HFFc6 (cell line): ENCODE data around the gene NLGN1. TPM values are rescaled to one million over a fixed set of nuclear protein-coding genes. Genes with fewer than 3 reads are reported as not detected.

Experiments
- DNase-seq: peaks from one replicate; pipeline ENCODE4 v3.0.0-alpha.2; 2018
- H3K27ac Mint-ChIP-seq: 2 replicates; pipeline ENCODE4 v1.8.0; 2020; ENCODE audit warnings: mild to moderate bottlenecking, mixed read lengths
- H3K27me3 Mint-ChIP-seq: 2 replicates; pipeline ENCODE4 v1.8.0; 2021; ENCODE audit warnings: mild to moderate bottlenecking, moderate library complexity, mixed read lengths; ENCODE audit not compliant: insufficient read depth
- H3K36me3 Mint-ChIP-seq: 2 replicates; pipeline ENCODE4 v1.8.0; 2021; ENCODE audit warnings: low read depth, mixed read lengths
- H3K4me1 Mint-ChIP-seq: 2 replicates; pipeline ENCODE4 v1.8.0; 2020; ENCODE audit warnings: low read depth, mixed read lengths
- H3K4me3 Mint-ChIP-seq: 2 replicates; pipeline ENCODE4 v1.8.0; 2020; ENCODE audit warnings: mild to moderate bottlenecking, moderate library complexity, mixed read lengths
- H3K9me3 Mint-ChIP-seq: 2 replicates; pipeline ENCODE4 v1.8.0; 2020; ENCODE audit warnings: mild to moderate bottlenecking, mixed read lengths
- total RNA-seq, 6 experiments: library from RNA; stranded (reverse); fragmentation: NEBNext Ultra II Directional; extraction: Animal tissue kit (Norgen Biotek cat#: 25700); gene quantifications; 2 replicates in 1 of 6; 3 replicates in 5 of 6; pipeline ENCODE4 v1.2.3, GENCODE V29; 2021
- TF ChIP-seq, protein P1 (sequence below): fragments of 200-600 bp; sonication (generic); IDR thresholded peaks from 2 replicates; pipeline ENCODE4 v1.5.0; 2021; ENCODE audit warnings: antibody characterized with exemption, mild to moderate bottlenecking

The NLGN1 gene
- total RNA-seq, 6 experiments from 2014 or later: 10.0 to 17.2 (median 15.7) TPM

DNA sequence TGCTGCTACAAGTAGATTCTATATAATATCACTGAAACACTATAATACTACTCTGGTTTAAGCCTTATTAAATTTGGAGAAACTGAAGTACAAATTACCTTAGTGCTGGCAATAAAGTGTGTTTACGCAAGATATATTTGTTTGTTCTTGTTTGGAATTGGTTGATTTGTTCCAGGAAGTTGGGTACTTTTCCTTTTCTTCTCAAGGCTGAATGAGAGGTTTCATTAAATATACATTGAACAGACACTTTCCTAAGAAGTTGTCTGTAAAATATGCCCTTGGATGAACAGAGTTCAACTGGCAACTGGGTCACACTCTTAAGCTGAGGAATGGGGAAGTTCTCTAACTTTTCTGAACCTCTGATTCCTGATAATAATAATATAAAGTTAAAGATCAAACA is 919.5 kb downstream of the NLGN1 start:
- Mint-ChIP-seq H3K36me3 (peaks cover 18% of the 10 kb centered on the region), H3K27ac (no peak overlapping the region), H3K27me3 (no peaks in the 10 kb centered on the region), H3K4me3 (no peak overlapping the region), H3K4me1 (peaks cover 11% of the 10 kb centered on the region), H3K9me3 (peaks cover 10% of the 10 kb centered on the region)
- no peak for DNase-seq
- TF ChIP-seq, protein P1, sequence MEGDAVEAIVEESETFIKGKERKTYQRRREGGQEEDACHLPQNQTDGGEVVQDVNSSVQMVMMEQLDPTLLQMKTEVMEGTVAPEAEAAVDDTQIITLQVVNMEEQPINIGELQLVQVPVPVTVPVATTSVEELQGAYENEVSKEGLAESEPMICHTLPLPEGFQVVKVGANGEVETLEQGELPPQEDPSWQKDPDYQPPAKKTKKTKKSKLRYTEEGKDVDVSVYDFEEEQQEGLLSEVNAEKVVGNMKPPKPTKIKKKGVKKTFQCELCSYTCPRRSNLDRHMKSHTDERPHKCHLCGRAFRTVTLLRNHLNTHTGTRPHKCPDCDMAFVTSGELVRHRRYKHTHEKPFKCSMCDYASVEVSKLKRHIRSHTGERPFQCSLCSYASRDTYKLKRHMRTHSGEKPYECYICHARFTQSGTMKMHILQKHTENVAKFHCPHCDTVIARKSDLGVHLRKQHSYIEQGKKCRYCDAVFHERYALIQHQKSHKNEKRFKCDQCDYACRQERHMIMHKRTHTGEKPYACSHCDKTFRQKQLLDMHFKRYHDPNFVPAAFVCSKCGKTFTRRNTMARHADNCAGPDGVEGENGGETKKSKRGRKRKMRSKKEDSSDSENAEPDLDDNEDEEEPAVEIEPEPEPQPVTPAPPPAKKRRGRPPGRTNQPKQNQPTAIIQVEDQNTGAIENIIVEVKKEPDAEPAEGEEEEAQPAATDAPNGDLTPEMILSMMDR: no peak

DNA sequence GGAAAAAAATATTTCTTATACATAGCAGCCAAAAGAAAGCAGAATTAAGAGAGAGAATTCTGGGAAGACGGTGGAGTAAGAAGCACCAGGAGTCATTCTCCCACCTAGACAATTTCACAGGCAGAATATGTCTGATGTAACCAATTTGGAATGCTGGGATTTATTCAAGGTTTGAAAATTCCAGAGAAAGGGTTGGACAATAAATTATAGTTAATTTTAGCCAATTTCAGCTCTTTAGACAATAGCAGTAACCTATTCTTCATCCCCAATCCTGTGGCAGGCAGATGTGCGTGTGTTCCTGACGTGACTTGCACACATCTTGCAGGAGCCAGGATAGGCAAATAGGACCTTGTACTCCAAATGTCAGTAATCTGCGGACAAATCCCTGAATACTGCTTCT is 920.6 kb downstream of the NLGN1 start:
- H3K4me3 Mint-ChIP-seq: no peak overlapping the region
- H3K27ac Mint-ChIP-seq: no peak overlapping the region
- TF ChIP-seq, protein P1: no peak
- peaks cover 10% of the 10 kb centered on the region for H3K9me3 Mint-ChIP-seq
- H3K36me3 Mint-ChIP-seq: peaks cover 18% of the 10 kb centered on the region
- H3K27me3 Mint-ChIP-seq: no peaks in the 10 kb centered on the region
- peaks cover 16% of the 10 kb centered on the region for H3K4me1 Mint-ChIP-seq
- no peak for DNase-seq

DNA sequence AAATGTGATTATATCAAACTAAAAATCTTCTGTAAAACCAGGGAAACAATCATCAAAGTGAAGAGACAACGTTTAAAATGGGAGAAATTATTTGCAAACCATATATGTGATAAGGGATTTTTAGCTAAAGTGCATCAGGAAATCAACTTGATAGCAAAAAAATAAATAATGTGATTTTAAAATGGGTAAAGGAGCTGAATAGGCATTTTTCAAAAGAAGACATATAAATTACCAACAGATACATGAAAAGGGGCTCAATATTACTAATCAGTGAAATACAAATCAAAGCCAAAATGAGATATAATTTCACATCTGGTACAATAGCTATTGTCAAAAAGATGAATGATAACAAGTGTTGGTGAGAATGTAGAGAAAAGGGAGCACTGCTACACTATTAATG is 924.0 kb downstream of the NLGN1 start:
- Mint-ChIP-seq H3K9me3 (peaks cover 10% of the 10 kb centered on the region), H3K4me1 (peaks cover 36% of the 10 kb centered on the region), H3K36me3 (peaks cover 18% of the 10 kb centered on the region), H3K27ac (no peak overlapping the region), H3K27me3 (no peaks in the 10 kb centered on the region), H3K4me3 (no peak overlapping the region)
- no peak for DNase-seq
- TF ChIP-seq, protein P1: no peak

DNA sequence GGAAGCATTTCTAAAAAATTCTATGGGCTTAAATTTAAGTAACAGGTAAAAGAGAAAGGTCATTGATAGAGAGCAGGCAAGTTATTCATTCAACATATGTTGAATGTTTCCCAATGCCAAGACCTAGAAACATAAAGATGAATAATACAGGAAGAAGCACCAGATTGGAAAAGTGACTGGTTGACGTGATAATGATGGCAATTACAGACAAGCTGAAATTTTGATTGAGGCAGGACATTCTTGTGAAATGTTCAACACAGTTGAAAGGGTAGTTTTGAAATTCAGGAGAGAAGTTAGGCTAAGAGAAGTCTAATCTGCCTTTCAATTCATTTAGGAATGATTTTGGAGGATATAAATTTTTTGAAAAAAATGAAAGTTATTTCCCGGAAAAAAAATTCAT is 925.2 kb downstream of the NLGN1 start:
- H3K9me3 Mint-ChIP-seq: peaks cover 10% of the 10 kb centered on the region
- H3K4me3 Mint-ChIP-seq: no peak overlapping the region
- DNase-seq: no peak
- TF ChIP-seq, protein P1: no peak
- no peak overlapping the region for H3K27ac Mint-ChIP-seq
- H3K4me1 Mint-ChIP-seq: peaks cover 43% of the 10 kb centered on the region
- peaks cover 18% of the 10 kb centered on the region for H3K36me3 Mint-ChIP-seq
- no peaks in the 10 kb centered on the region for H3K27me3 Mint-ChIP-seq

DNA sequence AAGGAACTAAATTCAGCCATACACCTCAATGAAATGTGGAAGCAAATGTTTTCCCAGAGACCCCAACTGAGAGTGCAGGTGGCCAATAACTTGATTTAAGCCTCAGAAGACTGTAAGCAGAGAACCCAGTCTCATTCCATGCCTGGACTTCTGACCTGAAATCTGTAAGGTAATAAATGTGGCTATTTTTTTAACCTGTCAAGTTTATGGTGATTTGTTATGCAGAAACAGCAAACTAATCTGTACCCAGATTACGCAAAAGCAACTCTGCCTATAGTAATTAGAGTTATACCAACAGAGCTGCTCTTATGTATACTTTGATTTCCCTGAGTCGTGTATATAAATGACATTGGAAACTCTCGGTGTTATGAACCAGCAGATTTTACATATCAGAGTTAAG is 927.6 kb downstream of the NLGN1 start:
- peaks cover 10% of the 10 kb centered on the region for H3K9me3 Mint-ChIP-seq
- peaks cover 55% of the 10 kb centered on the region for H3K4me1 Mint-ChIP-seq
- TF ChIP-seq, protein P1: no peak
- no peaks in the 10 kb centered on the region for H3K27me3 Mint-ChIP-seq
- no peak overlapping the region for H3K4me3 Mint-ChIP-seq
- peak overlapping the region; percentile 90 for H3K27ac Mint-ChIP-seq
- H3K36me3 Mint-ChIP-seq: peaks cover 16% of the 10 kb centered on the region
- no peak for DNase-seq
